Nephron progenitor cell (in vitro differentiated cells): ENCODE data around the gene ENPP3.

ENCODE experiments used
- DNase-seq: peaks from one replicate; pipeline ENCODE4 v3.0.0; 2021
- H3K27ac Mint-ChIP-seq: 2 replicates; pipeline ENCODE4 v1.8.0; 2021; ENCODE audit warnings: mild to moderate bottlenecking, moderate library complexity, mixed read lengths
- H3K27me3 Mint-ChIP-seq: 2 replicates; pipeline ENCODE4 v1.8.0; 2021; ENCODE audit warnings: mild to moderate bottlenecking, low read depth, mixed read lengths; ENCODE audit not compliant: poor library complexity
- H3K36me3 Mint-ChIP-seq: 2 replicates; pipeline ENCODE4 v1.8.0; 2021; ENCODE audit warnings: low read depth, mixed read lengths
- H3K4me1 Mint-ChIP-seq: 2 replicates; pipeline ENCODE4 v1.8.0; 2021; ENCODE audit warnings: mixed read lengths
- H3K4me3 Mint-ChIP-seq: 2 replicates; pipeline ENCODE4 v1.8.0; 2021; ENCODE audit warnings: mild to moderate bottlenecking, moderate library complexity, mixed read lengths
- H3K9me3 Mint-ChIP-seq: 2 replicates; pipeline ENCODE4 v1.8.0; 2021; ENCODE audit warnings: mild to moderate bottlenecking, moderate library complexity, mixed read lengths
- TF ChIP-seq, protein P1 (sequence below): fragments of 200-600 bp; sonication (generic); IDR thresholded peaks from 2 replicates; pipeline ENCODE4 v1.5.0; 2021; ENCODE audit warnings: antibody characterized with exemption

The ENPP3 gene

DNA sequence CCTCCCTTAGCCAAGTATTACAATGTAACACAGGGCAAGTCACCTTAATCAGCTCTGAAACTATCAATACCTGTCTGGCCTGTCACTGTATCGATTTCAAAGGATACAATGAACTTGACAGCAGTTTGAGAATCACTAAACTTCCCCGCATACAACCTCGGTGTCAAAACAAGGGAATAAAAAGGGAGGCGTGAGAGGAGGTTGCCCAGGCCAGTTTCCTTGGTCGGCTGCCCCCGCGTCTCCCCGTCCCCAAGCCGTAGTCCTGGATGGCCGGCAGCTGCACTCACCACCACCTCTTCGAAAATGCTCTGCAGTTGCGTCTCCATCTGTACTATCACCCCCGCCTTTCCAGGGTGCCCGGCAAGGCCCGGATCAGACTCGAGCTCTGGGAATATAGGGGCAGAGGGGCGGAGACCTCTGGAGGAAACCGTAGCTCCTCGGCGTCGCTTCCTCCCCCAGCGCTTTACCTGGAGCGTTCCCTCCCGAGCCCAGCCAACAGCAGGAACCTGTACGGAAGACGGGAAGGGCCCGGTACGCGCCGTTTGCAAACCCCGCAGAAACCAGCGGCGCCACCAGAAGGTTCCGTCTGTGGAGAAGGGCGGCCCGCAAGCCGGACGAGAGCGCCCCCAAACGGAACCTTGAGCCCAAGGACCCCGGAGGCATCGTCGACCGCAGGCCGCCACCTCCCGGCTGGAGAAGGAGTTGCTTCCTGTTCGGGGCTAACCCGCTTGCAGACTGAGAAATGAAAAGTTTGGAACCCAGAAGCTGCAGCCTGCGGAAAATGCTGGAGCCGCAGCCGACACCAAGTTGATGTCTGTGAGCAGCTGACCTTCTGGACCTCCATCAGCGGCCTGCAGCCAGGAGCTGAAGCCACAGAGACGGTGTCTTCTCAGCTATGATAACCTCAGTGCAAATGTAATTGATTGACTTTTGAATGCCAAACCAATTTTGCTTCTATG is 9.1 kb upstream of the ENPP3 start, which contains the start of gene MED23:
Gene MED23 (minus strand): TSS at position 519 of the 959 bp plus-strand sequence. CDS start 193 bp downstream, at position 326.
- Mint-ChIP-seq H3K27me3 (peaks cover 4% of the 10 kb centered on the region), H3K27ac (peak within 1 kb of the TSS; percentile 98), H3K4me1 (peaks cover 32% of the 10 kb centered on the region), H3K9me3 (no peaks in the 10 kb centered on the region), H3K36me3 (peaks cover 12% of the 10 kb centered on the region), H3K4me3 (peak within 1 kb of the TSS; percentile 94)
- TF ChIP-seq, protein P1, sequence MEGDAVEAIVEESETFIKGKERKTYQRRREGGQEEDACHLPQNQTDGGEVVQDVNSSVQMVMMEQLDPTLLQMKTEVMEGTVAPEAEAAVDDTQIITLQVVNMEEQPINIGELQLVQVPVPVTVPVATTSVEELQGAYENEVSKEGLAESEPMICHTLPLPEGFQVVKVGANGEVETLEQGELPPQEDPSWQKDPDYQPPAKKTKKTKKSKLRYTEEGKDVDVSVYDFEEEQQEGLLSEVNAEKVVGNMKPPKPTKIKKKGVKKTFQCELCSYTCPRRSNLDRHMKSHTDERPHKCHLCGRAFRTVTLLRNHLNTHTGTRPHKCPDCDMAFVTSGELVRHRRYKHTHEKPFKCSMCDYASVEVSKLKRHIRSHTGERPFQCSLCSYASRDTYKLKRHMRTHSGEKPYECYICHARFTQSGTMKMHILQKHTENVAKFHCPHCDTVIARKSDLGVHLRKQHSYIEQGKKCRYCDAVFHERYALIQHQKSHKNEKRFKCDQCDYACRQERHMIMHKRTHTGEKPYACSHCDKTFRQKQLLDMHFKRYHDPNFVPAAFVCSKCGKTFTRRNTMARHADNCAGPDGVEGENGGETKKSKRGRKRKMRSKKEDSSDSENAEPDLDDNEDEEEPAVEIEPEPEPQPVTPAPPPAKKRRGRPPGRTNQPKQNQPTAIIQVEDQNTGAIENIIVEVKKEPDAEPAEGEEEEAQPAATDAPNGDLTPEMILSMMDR = peak; percentile 91
- DNase-seq = peak; percentile 97

DNA sequence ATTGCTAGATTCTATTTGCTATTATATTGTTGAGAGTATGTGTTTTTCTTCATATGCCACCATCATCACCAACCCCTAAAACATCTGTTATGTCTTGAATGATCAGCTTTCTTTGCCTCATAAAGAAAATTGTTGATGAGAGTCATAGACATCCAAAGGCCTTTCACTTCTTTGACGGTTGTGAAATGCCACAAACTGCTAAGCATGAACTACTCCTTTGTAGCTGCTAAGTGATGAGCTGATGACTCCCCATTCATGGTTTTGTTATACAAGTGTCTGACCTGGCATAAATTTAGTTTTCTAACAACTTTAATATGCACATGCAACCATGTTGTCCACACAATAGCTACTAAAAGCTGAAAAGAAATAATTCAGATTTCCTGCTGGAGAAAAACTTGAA is 8.4 kb upstream of the ENPP3 start:
- Mint-ChIP-seq H3K27me3 (peaks cover 4% of the 10 kb centered on the region), H3K4me1 (peaks cover 32% of the 10 kb centered on the region), H3K36me3 (peaks cover 5% of the 10 kb centered on the region), H3K27ac (no peak overlapping the region), H3K9me3 (no peaks in the 10 kb centered on the region), H3K4me3 (peak overlapping the region; percentile 94)
- no peak for DNase-seq
- TF ChIP-seq, protein P1 = no peak

DNA sequence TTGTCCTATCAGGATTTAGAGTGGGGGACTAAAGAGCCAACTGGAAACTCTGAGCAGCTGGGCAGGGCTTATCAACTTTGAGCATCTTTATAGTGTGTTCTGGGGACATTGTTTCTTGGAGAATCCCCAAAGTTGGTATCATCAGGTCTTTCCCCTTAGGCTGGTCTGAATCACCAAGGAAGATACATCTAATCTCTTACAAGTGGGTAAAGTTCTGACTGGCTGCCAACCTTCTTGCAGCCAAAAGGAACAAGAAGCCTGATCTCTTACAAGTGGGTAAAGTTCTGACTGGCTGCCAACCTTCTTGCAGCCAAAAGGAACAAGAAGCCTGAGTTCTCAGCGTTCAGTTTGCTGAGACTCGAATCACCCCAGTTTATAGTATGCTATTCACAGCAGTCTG is 7.5 kb upstream of the ENPP3 start:
- TF ChIP-seq, protein P1 = no peak
- Mint-ChIP-seq H3K9me3 (no peaks in the 10 kb centered on the region), H3K4me1 (peaks cover 32% of the 10 kb centered on the region), H3K36me3 (no peaks in the 10 kb centered on the region), H3K27me3 (peaks cover 7% of the 10 kb centered on the region), H3K27ac (no peak overlapping the region), H3K4me3 (no peak overlapping the region)
- no peak for DNase-seq

DNA sequence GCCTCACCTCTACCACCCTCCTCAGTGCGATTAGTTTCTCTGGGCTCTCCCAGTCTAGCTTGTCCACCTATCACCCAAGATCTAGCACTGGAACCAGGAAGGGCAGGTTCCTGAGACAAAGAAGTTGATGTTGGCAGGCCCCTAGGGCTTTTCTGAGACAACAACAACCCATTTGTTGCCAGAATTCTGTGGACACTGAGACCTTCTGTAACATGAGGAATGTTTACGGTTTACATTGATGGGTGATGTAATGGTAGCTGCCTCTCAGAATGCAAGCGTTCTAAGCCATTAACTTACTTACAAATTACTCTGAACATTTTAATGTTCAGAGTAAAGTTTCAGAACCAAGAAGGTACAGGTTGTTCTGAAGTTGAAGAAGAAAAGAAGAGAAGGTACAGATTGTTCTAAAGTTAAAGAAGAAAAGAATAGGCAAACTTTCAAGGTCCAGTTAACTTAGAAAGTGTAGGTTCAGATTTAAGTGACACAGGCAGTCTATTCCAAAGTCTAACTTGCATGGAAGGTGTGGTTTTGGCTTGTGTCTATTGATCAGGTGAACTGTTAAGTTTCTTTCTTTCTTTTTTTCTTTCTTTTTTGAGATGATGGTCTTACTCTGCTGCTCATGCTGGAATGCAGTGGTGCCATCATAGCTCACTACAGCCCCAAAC is 5.3 kb upstream of the ENPP3 start:
- Mint-ChIP-seq H3K36me3 (no peaks in the 10 kb centered on the region), H3K27me3 (peaks cover 7% of the 10 kb centered on the region), H3K4me1 (peaks cover 43% of the 10 kb centered on the region), H3K27ac (peak overlapping the region; percentile 17), H3K9me3 (no peaks in the 10 kb centered on the region), H3K4me3 (no peak overlapping the region)
- TF ChIP-seq, protein P1 = no peak
- no peak for DNase-seq

DNA sequence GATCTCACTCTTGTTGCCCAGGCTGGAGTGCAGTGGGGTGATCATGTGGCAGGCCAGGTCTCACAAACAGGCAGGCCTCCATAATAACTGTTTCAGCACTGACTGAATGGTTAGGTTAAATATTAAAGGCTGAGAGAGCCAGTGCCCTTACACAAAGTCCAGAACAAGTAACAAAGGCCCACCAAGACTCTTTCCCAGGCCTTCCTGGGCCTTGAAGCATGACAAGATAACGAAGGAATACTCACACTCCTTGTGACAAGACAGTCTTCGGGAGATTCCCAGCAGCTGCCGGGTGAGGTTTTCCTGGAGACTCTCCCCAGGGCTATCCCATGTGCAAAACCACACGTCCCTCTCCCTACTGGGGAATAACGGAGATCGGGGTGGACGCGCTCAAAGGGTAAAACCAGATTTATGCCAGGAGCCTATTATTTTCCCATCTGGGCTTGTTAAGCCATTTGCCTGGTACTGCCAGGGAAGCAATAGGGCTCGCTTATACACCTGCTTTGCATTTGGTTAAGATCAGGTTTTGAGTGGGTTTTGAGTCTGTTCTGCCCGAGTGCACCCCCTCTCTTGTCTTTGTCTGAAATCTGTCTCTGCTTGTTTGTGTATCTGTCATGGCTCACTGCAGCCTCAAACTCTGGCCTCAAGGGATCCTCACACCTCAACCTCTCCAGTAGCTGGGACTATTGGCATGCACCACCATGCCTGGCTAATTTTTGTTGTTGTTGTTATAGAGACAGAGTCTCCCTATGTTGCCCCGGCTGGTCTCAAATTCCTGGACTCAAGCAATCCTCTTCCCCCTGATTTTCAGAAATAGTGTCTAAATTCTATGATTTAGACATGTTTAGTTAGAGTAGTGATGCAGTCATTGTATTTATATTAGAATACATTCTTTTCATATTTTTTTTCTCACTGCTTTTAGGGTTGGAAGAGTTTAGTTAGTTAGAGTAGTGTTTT is 1.4 kb upstream of the ENPP3 start:
- TF ChIP-seq, protein P1 = no peak
- Mint-ChIP-seq H3K27ac (peak overlapping the region; percentile 76), H3K36me3 (no peaks in the 10 kb centered on the region), H3K27me3 (peaks cover 7% of the 10 kb centered on the region), H3K9me3 (no peaks in the 10 kb centered on the region), H3K4me3 (no peak overlapping the region), H3K4me1 (peaks cover 19% of the 10 kb centered on the region)
- DNase-seq = no peak
